Activated CD4-positive, alpha-beta T cell treated with anti-CD3 and anti-CD28 coated beads, Interleukin-2, Interleukin-6, amounts not matched to agents 100 ng/mL and 50 ng/mL, durations not matched to agents 16 hours and 8 hours (primary cell): ENCODE data around the gene PPIF.

Source experiments
- DNase-seq: peaks from one replicate; pipeline ENCODE4 v3.0.0-alpha.2; 2020

The PPIF gene

GRCh38 chr10:79313911-79314439, 33.3 kb upstream of the PPIF start:
- no peak for DNase-seq

DNA sequence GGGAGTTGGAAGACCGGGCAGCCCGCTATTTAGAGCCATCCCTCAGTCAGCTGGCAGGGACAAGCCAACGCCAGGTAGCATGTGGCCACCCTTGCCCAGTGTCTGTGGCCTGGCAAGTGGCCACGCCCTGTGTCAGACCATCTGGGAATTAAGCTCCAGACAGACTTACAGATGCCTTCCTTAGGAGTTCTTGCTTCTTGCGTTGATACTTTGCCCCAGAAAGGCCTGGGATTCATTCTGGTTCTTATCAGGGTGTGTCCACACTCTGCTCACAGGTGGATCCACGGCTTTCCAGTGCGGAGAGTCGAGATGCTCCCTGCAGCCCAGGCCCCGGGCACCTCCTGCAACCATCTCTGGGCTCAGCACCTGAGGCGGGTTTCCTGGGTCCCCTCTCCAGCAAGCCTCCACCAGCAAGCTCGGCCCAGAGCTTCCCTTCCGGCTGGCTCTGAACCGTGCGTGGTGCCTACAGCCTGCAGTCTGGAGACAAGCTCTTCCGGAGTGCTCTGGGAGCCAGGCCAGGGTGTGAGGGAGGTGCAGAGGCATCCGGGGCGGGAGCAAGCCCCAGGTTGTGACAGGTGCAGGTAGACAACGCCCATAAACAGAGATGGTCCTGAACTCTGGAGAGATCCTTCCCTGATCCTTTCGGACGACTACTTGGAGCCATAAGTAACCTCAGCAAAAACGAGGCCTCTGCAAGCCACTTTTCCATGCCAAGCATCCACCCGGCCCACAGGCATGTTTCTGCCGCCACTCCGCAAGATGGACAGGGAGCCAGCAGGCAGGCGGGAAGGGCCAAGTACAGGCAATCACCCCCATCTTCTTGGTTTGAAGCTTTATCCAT, 32.3 kb upstream of the PPIF start:
- DNase-seq, result no peak

DNA sequence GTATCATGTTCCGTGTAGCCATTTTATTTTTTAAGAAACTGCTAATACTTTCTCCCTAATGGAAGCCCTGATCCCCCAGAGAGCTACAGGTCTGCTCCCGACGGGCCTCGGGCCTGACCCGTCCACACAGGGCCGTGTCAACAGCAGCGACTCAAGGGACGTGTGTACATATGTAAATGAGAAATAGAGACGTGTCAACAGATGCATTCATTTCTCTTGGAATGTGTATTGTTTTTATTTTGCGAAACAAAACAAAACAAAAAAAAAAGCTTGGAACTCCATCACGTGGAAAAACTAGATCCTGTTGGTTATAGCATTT, 31.7 kb upstream of the PPIF start:
- DNase-seq, result no peak

GRCh38 chr10:79316671-79317431, 30.4 kb upstream of the PPIF start:
- DNase-seq, result peak; percentile 67

DNA sequence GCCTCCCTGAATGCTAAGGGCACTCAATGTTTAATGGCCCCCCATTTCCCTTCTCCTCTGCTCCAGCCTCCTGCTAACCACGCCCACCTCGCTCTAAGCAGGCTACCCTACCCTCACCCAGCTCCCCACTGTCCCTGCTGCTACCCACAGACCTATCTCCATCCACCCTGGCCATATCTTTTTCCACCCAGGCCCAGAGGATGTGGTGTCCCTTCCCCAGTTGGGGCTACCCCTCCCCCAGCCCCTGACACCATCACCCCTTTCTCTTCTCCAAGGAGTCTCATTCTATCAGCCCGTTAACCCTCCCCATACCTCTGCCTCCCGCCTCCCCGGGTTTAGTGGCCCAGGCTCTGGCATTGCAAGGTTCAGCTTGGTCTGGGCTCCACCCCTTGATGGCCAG, 28.9 kb upstream of the PPIF start:
- no peak for DNase-seq

DNA sequence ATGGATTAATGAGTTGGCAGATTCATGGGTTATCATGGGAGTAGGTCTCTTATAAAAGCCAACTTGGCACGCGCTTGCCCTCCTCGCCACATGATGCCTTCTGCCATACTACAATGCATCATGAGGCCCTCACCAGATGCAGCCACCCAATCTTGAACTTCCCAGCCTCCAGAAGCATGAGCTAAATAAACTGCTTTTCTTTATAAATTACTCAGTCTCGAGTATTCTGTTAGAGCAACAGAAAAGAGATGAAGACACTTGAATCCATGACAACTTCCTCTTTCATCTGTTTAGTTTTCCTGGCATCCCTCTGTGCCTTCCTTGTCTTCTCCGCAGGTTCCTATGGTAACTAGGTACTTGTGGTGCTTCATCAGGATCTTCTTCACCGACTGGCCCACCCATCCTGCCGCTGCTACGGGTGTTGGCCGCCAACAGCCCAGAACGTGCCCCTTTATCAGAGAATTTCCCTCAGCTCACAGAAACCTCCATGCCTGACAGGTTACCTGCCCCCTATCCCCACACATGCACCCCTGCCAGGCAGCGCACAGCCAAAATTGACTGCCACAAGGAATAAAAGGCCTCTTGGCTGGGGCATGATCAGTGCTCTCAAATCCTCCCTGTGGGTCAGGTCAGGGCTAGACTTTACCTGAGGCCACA, 28.0 kb upstream of the PPIF start:
- DNase-seq, result no peak

DNA sequence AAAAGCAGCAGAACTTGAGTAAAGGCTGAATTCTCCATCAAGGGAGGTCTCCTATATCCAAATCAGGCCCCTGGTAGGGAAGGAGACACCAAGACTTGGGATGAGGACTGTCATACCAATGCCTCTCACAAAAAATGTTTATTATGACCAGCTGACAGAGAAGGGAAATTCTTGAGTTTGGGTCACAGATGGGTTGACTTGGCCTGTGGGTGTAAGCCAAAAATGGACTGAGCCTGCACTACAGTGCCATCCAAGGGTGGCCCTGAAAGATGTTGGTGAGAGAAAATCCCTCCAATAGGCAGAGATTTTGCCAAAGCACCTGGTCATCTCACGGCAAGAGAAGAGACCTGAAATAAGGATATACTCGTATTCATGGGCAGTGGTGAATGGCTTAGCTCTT, 27.0 kb upstream of the PPIF start:
- no peak for DNase-seq

DNA sequence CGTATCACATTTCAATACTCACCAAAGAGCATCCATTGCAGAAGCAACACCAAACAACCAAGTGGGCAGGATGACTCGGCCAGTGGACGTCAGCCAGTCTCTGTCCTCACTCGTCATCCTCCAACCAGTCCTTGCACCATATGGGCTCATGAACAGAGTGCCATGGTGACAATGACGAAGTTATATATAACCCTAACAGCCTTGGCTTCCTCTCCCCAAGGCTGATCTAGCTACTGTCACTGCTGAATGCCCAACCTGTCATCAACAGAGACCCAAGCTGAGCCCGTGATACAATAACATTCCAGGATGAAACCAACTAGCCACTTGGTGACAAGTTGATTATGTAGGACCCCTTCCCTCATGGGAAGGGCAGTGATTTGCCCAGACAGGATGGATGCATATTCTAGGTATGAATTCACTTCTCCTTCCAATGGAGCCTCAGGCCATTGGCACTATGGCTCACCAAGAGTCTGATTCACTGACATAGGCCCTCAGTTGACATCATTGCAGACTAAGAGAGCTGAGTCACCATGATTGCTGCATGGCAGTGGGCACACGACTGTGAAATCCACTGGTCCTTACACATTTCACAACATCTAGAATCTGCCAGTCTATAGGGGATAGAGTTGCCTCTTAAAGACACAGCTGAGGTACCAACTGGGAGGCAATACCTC, 26.3 kb upstream of the PPIF start:
- DNase-seq, result peak; percentile 77

DNA sequence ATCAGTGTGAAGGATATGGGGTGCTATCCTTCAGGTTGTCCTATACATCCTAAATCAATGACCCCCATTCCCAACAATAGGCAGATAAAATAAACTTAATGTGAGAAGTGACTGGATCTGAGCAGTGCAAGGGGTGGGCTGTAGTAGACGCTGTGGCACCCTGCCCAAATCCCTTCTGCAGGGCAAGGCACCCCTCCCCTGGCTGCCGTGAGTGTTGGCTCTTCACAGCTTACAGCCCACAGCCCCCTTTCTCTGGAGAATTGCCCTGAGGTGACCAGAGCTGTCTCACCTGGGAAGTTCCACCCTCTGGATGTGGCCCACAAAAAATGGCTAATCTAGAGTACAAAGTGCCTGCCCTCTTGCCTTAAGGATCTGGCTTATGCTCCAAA, 25.8 kb upstream of the PPIF start:
- DNase-seq, result no peak

DNA sequence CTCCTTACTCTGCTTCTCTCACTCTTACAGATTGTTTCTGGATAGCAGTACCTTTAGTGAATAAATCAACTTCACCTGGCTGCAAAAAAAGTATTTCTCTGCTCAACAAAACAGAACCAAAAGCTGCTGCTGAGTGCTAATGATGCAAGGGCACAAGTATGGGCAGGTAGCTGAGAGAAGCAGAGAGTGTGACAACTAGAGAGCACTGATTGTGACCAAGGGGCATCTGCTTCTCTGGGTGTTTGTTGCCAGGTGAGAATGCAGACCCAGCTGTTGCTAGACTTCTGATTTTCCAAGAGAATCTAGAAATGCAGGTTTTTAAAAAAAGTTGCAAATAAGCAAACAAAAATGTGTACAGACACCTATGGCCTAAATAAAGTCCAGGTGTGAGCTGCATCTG, 25.3 kb upstream of the PPIF start:
- no peak for DNase-seq

DNA sequence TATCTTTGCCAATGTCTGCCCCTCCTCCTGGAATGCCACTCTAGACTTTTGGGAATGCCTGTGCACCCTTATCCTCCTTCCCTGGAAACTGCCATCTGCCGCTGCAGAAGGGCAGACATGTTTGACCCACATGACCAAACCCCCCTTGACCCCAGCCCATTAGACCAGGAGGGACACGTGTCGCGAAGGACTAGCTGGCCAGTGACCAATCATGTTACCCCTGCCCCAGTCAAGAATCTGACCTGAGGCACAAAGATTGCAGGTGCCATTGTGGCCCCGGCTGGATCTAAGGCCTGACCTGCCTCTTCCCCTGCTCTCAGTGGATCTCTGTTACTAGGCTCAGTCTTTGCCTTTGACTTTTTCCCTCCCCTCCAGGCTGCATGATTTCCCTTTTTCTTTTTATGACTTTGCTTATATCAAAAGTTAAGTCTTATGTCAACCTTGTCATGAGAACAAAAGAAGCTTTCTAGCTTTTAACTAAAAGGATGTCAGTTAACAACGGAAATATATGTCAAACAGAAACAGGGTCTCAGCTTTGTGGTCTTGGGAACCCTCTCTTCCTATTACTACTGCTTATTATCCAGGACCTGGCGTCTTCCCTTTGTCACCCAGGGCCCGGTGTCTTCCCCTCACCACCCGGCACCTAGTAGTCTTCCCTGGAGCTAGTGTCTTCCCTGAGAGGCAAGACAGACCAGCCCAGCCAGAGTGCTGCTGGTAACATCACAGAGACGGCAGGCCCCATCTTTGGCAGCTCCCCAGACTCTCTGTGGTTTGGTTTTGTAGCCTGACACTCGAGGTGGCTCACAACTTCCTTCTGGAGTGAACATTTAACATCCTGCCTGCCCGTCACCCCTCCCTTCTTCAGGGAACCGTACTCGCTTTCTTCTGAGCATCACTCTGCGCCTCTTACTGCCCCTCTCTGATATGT, 24.4 kb upstream of the PPIF start:
- DNase-seq, result peak; percentile 88

- DNase-seq, result no peak
Observed at GRCh38 chr10:79323602-79324001, 23.7 kb upstream of the PPIF start.

DNA sequence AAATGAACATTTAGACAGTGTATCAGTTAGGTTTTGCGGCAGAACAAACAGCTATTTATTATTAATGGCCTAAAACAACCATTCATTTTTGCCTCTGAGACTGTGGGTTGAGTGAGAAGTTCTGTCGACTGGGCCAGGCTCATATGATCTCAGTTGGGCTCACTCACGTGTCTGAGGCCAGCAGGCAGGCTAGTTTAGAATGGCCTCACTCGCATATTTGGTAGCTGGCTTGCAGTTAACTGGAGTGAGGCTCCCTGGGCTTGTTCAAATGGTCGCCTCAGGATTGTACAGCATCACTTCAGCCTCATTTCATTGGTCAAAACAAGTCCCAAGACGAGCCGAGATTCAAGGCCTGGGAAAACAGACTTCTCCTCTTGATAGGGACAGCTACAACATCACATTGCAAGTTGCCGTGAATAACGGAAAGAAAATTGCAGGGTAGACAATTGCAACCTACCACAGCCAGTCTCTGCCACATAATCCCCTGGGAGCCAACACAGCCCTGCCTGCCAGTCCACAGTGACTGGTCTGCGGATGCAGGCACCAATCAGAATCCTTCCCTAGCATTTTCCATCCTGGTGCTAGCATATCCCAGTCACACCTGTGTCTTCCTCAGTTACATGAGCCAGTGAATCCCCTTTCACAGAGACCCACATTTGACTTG, 23.1 kb upstream of the PPIF start:
- no peak for DNase-seq

- no peak for DNase-seq
Observed at GRCh38 chr10:79326361-79327089, 20.7 kb upstream of the PPIF start.

DNA sequence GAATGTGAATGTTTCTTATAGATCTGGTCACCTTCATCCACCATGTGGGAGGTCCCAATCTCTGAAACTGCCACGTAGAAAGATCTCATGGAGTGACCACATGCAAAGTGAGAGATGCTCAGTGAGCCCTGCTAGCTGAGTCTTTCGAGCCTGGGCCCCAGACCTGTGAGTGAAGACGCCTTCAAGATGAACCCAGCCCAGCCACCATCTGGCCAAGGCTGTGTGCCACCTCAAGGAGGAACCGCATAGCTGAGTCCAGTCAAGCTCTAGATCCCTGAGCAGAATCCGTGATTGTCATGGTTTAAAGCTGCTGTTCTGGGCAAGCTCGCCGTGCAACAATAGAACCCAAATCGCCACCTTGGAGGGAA, 20.2 kb upstream of the PPIF start:
- no peak for DNase-seq

- no peak for DNase-seq
Observed at GRCh38 chr10:79328147-79328701, 19.0 kb upstream of the PPIF start.

DNA sequence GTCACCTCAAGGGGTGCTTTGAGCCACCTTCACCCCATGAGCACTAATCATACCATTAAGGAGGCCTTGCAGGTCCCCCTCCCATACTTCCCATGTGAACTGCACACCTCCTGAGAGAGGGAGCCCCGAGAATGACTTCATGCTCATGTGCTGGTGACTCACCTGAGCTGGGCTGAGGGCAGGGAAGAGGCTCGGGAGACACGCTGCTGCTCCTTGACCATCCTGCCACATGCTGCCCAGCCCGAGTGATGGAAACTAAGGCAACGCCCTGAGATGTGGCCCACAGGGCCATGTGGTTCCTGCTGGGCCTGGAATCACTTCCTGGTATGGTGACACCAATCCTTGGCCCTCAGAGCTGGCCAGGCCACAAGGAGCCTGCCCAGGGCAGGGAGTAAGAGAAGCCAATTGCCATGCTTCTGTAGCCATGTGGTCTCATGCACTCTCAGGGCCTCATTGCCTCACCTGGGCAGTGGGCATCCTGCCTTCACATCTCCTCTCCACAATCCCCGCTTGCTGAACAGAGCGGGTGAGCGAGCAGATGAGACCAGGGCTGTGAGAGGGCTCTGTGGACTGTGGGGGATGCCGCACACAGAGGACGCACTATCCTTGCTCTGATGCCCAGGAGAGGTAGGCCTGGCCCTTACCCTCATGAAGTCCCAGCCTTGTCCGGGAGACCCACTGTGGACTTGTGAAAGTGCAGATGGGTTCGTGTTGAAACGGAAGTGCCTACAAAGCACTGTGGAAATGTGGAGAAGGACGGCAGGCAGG, 18.3 kb upstream of the PPIF start:
- no peak for DNase-seq

DNA sequence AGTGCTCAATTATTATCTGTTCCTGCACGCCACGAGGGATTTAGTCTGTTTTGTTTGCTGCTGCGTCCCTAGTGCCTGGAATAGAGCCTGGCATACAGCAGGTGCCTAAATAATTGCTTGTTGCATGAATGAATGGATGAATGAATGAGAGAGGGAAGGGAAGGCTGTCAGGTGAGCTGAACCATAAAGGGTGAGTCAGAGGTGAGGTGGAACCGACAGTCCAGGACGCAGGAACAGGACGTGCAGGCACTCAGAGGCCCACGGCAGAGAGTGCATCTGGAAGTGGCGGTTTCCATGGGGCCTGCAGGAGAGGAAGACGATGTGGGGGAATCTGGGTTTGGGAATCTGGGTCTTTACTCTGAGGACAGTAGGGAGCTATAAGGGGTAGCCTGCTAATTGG, 17.7 kb upstream of the PPIF start:
- DNase-seq, result no peak

GRCh38 chr10:79331226-79331625, 16.0 kb upstream of the PPIF start:
- peak; percentile 47 for DNase-seq

- DNase-seq, result peak; percentile 94
Observed at GRCh38 chr10:79331709-79332108, 15.6 kb upstream of the PPIF start.
